ENCODE results near the gene ANK2. TPM values are rescaled to one million over a fixed set of nuclear protein-coding genes. Genes with fewer than 3 reads are reported as not detected.

The ANK2 gene
- total RNA-seq, 1 experiment from 2014 or later = 5.6 TPM

GRCh38 chr4:113186913-113187312 is 137.5 kb downstream of the ANK2 start:
- intact Hi-C loops (cut with micrococcal nuclease) = no loop called here

GRCh38 chr4:113187358-113187757 is 137.9 kb downstream of the ANK2 start:
- no peak overlapping the region for H3K4me2 ChIP-seq (ENCODE audit: low read length)
- no TSS peak for BruUV-seq (replicated peaks)

More at GRCh38 chr4:113186913-113187312, 137.5 kb downstream of the ANK2 start:
- no peak for ATAC-seq
- no peaks in the 10 kb centered on the region for H3K9me2 ChIP-seq (ENCODE audit: insufficient read depth)
- H3K36me3 ChIP-seq (ENCODE audit: control insufficient read depth in 1 of 2, insufficient read depth in 2 of 2, low read length in 2 of 2) = no peaks in the 10 kb centered on the region
- no peaks in the 10 kb centered on the region for H3K4me1 ChIP-seq (ENCODE audit: control insufficient read depth in 1 of 2, insufficient read depth in 2 of 2, low read length in 2 of 2)
- no peaks in the 10 kb centered on the region for H4K20me1 ChIP-seq (ENCODE audit: insufficient read depth)
- no peaks in the 10 kb centered on the region for H3K27me3 ChIP-seq (ENCODE audit: insufficient read depth, low read length)
- DNase-seq (ENCODE audit: low read depth, low spot score) = no peak
- no peak overlapping the region for H3K4me3 ChIP-seq (replicated peaks in 1 of 2; ENCODE audit: low read depth in 1 of 2, low read length in 2 of 2)
- no TSS peak for BruUV-seq (replicated peaks)
- CTCF ChIA-PET = no interaction called here
- RAD21 ChIA-PET (ENCODE audit: low non-redundant PET in 1 of 2, low total read pairs in 2 of 2, uncharacterized antibody in 2 of 2, unreplicated experiment in 2 of 2) = no interaction called here
- no peak overlapping the region for H2AFZ ChIP-seq (ENCODE audit: low read depth, low read length, poor library complexity, severe bottlenecking)
- H3K4me2 ChIP-seq (ENCODE audit: low read length) = no peak overlapping the region
- POLR2A ChIA-PET = no interaction called here
- H3K9me3 ChIP-seq (ENCODE audit: control insufficient read depth in 1 of 2, insufficient read depth in 1 of 2, low read depth in 1 of 2, low read length in 2 of 2) = no peaks in the 10 kb centered on the region
- no peak overlapping the region for H3K27ac ChIP-seq (ENCODE audit: low read depth, low read length)
- no peak overlapping the region for H3K9ac ChIP-seq (ENCODE audit: low read length)
- no peaks in the 10 kb centered on the region for H3K79me2 ChIP-seq (ENCODE audit: insufficient read depth, low read length)
- TF ChIP-seq FOSL1 (IDR thresholded peaks at IDR 0.05; ENCODE audit: low read depth) = no peak

GRCh38 chr4:113189546-113189945 is 140.1 kb downstream of the ANK2 start:
- ChIA-PET POLR2A (no interaction called here), CTCF (no interaction called here), RAD21 (ENCODE audit: low non-redundant PET in 1 of 2, low total read pairs in 2 of 2, uncharacterized antibody in 2 of 2, unreplicated experiment in 2 of 2) (no interaction called here)
- Histone ChIP-seq H3K4me2 (ENCODE audit: low read length) (no peak overlapping the region), H3K9me3 (ENCODE audit: control insufficient read depth in 1 of 2, insufficient read depth in 1 of 2, low read depth in 1 of 2, low read length in 2 of 2) (no peaks in the 10 kb centered on the region), H3K27me3 (ENCODE audit: insufficient read depth, low read length) (no peaks in the 10 kb centered on the region), H3K79me2 (ENCODE audit: insufficient read depth, low read length) (no peaks in the 10 kb centered on the region), H3K4me1 (ENCODE audit: control insufficient read depth in 1 of 2, insufficient read depth in 2 of 2, low read length in 2 of 2) (no peaks in the 10 kb centered on the region), H3K9ac (ENCODE audit: low read length) (no peak overlapping the region), H4K20me1 (ENCODE audit: insufficient read depth) (no peaks in the 10 kb centered on the region), H3K9me2 (ENCODE audit: insufficient read depth) (no peaks in the 10 kb centered on the region), H2AFZ (ENCODE audit: low read depth, low read length, poor library complexity, severe bottlenecking) (no peak overlapping the region), H3K36me3 (ENCODE audit: control insufficient read depth in 1 of 2, insufficient read depth in 2 of 2, low read length in 2 of 2) (no peaks in the 10 kb centered on the region), H3K27ac (ENCODE audit: low read depth, low read length) (no peak overlapping the region), H3K4me3 (replicated peaks in 1 of 2; ENCODE audit: low read depth in 1 of 2, low read length in 2 of 2) (no peak overlapping the region)
- DNase-seq (ENCODE audit: low read depth, low spot score) (no peak), ATAC-seq (no peak)
- intact Hi-C loops (cut with micrococcal nuclease) = no loop called here
- BruUV-seq (replicated peaks) = no TSS peak
- TF ChIP-seq SP1 (IDR thresholded peaks at IDR 0.05; ENCODE audit: low read depth) (no peak), ATF3 (IDR thresholded peaks at IDR 0.05) (no peak), ZFX (IDR thresholded peaks at IDR 0.05) (no peak), SIN3A (IDR thresholded peaks at IDR 0.05; ENCODE audit: low read depth) (no peak), SRF (IDR thresholded peaks at IDR 0.05; ENCODE audit: low read depth) (no peak), POLR2AphosphoS5 (IDR thresholded peaks at IDR 0.05; ENCODE audit: low read depth, low read length) (no peak), JUND (IDR thresholded peaks at IDR 0.05) (no peak), FOSL1 (IDR thresholded peaks at IDR 0.05; ENCODE audit: low read depth) (no peak), YY1 (IDR thresholded peaks at IDR 0.05; ENCODE audit: extremely low read depth, insufficient replicate concordance, low read depth, low read length) (no peak), RAD21 (IDR thresholded peaks at IDR 0.05; ENCODE audit: low read depth) (no peak), CBX3 (IDR thresholded peaks at IDR 0.05; ENCODE audit: low read depth) (no peak), POLR2A (IDR thresholded peaks at IDR 0.05; ENCODE audit: borderline replicate concordance, extremely low read depth, insufficient read depth, insufficient read length) (no peak), TCF7L2 (IDR thresholded peaks at IDR 0.05; ENCODE audit: borderline replicate concordance, extremely low read depth, insufficient read depth, insufficient read length) (no peak)

More at GRCh38 chr4:113187358-113187757, 137.9 kb downstream of the ANK2 start:
- Histone ChIP-seq H3K4me3 (replicated peaks in 1 of 2; ENCODE audit: low read depth in 1 of 2, low read length in 2 of 2) (no peak overlapping the region), H3K36me3 (ENCODE audit: control insufficient read depth in 1 of 2, insufficient read depth in 2 of 2, low read length in 2 of 2) (no peaks in the 10 kb centered on the region), H3K27ac (ENCODE audit: low read depth, low read length) (no peak overlapping the region), H3K9ac (ENCODE audit: low read length) (no peak overlapping the region), H3K4me1 (ENCODE audit: control insufficient read depth in 1 of 2, insufficient read depth in 2 of 2, low read length in 2 of 2) (no peaks in the 10 kb centered on the region), H3K9me2 (ENCODE audit: insufficient read depth) (no peaks in the 10 kb centered on the region), H2AFZ (ENCODE audit: low read depth, low read length, poor library complexity, severe bottlenecking) (no peak overlapping the region), H3K79me2 (ENCODE audit: insufficient read depth, low read length) (no peaks in the 10 kb centered on the region), H3K27me3 (ENCODE audit: insufficient read depth, low read length) (no peaks in the 10 kb centered on the region), H3K9me3 (ENCODE audit: control insufficient read depth in 1 of 2, insufficient read depth in 1 of 2, low read depth in 1 of 2, low read length in 2 of 2) (no peaks in the 10 kb centered on the region), H4K20me1 (ENCODE audit: insufficient read depth) (no peaks in the 10 kb centered on the region)
- POLR2A ChIA-PET = no interaction called here
- no peak for TF ChIP-seq EZH2phosphoT487 (IDR thresholded peaks at IDR 0.05; ENCODE audit: borderline replicate concordance)
- intact Hi-C loops (cut with micrococcal nuclease) = no loop called here
- ATAC-seq (no peak), DNase-seq (ENCODE audit: low read depth, low spot score) (no peak)
- RAD21 ChIA-PET (ENCODE audit: low non-redundant PET in 1 of 2, low total read pairs in 2 of 2, uncharacterized antibody in 2 of 2, unreplicated experiment in 2 of 2) = no interaction called here
- CTCF ChIA-PET = no interaction called here
